WTC11 (cell line): ENCODE measurements around the gene SLC6A8. TPM values are rescaled to one million over a fixed set of nuclear protein-coding genes. Genes with fewer than 3 reads are reported as not detected.

Experiments
- ATAC-seq: fragments of 200-7000 bp; cut with Tn5 transposase; 2 replicates; pipeline ENCODE4 v1.10.0; 2021; ENCODE audit warnings: mild to moderate bottlenecking, moderate library complexity
- CTCF ChIA-PET: fragments of 300-600 bp; sonication (Branson Sonifier 250); formaldehyde crosslinking; loops from one replicate; lab custom pipeline; 2021; ENCODE audit warnings: antibody characterized with exemption; lab: Charles Lee
- POLR2A ChIA-PET: fragments of 350-600 bp; sonication (Branson Sonifier 250); formaldehyde crosslinking; loops from one replicate; lab custom pipeline; 2021; ENCODE audit warnings: antibody characterized with exemption; lab: Charles Lee
- DNase-seq: peaks from one replicate; pipeline ENCODE4 v3.0.0; 2021; ENCODE audit warnings: low spot score
- H3K27ac Mint-ChIP-seq: 2 replicates; pipeline ENCODE4 v1.8.0; 2021; ENCODE audit warnings: mixed read lengths
- H3K27me3 Mint-ChIP-seq: 2 replicates; pipeline ENCODE4 v1.8.0; 2021; ENCODE audit warnings: low read depth, mild to moderate bottlenecking, moderate library complexity, mixed read lengths
- H3K36me3 Mint-ChIP-seq: 2 replicates; pipeline ENCODE4 v1.8.0; 2021; ENCODE audit warnings: mixed read lengths
- H3K4me1 Mint-ChIP-seq: 2 replicates; pipeline ENCODE4 v1.8.0; 2022; ENCODE audit warnings: mixed read lengths
- H3K4me3 Mint-ChIP-seq: 2 replicates; pipeline ENCODE4 v1.8.0; 2021; ENCODE audit warnings: mild to moderate bottlenecking, moderate library complexity, mixed read lengths
- H3K9me3 Mint-ChIP-seq: 2 replicates; pipeline ENCODE4 v1.8.0; 2021; ENCODE audit warnings: mixed read lengths
- ARID4B ChIP-seq: sonication (generic); formaldehyde crosslinking; IDR thresholded peaks from 2 replicates; pipeline ENCODE4 v1.8.0; 2023; ENCODE audit warnings: missing genetic modification reagents, mild to moderate bottlenecking, borderline replicate concordance
- ATF1 ChIP-seq: sonication (generic); formaldehyde crosslinking; IDR thresholded peaks from 2 replicates; pipeline ENCODE4 v1.8.1; 2023; ENCODE audit warnings: mild to moderate bottlenecking, moderate library complexity, missing genetic modification reagents
- CREM ChIP-seq: sonication (generic); formaldehyde crosslinking; IDR thresholded peaks from 2 replicates; pipeline ENCODE4 v1.8.1; 2022; ENCODE audit warnings: mild to moderate bottlenecking, missing genetic modification reagents, moderate library complexity
- ERG ChIP-seq: fragments of 250-450 bp; sonication (Bioruptor Pico); IDR thresholded peaks from 2 replicates; pipeline ENCODE4 v1.8.0; 2021; ENCODE audit warnings: mild to moderate bottlenecking
- GTF2I ChIP-seq: fragments of 250-450 bp; sonication (Bioruptor Pico); conservative IDR thresholded peaks from 2 replicates; pipeline ENCODE4 v1.4.0; 2021; ENCODE audit warnings: mild to moderate bottlenecking
- RELA ChIP-seq: sonication (generic); formaldehyde crosslinking; IDR thresholded peaks from 2 replicates; pipeline ENCODE4 v1.8.1; 2022; ENCODE audit warnings: missing genetic modification reagents, mild to moderate bottlenecking, borderline replicate concordance
- SP1 ChIP-seq: sonication (generic); formaldehyde crosslinking; conservative IDR thresholded peaks from 2 replicates; pipeline ENCODE4 v1.8.1; 2022; ENCODE audit warnings: missing genetic modification reagents
- ZNF281 ChIP-seq: sonication (generic); formaldehyde crosslinking; IDR thresholded peaks from 2 replicates; pipeline ENCODE4 v1.8.0; 2023; ENCODE audit warnings: mild to moderate bottlenecking, missing genetic modification reagents
- ZNF423 ChIP-seq: fragments of 250-450 bp; sonication (Bioruptor Pico); IDR thresholded peaks from 2 replicates; pipeline ENCODE4 v2.1.2; 2022; ENCODE audit warnings: mild to moderate bottlenecking, moderate library complexity
- ZSCAN18 ChIP-seq: fragments of 250-450 bp; sonication (Bioruptor Pico); IDR thresholded peaks from 2 replicates; pipeline ENCODE4 v2.1.2; 2022; ENCODE audit warnings: mild to moderate bottlenecking, moderate library complexity
- total RNA-seq: library from RNA; stranded (reverse); gene quantifications from 3 replicates; pipeline ENCODE4 v1.2.3, GENCODE V29; 2021

The SLC6A8 gene
- total RNA-seq, 1 experiment from 2014 or later: 112 TPM

GRCh38 chrX:153638041-153638371, 49.7 kb upstream of the SLC6A8 start (continued):
- TF ChIP-seq ARID4B (CRISPR knock-in tag) (no peak), SP1 (CRISPR knock-in tag) (no peak)

GRCh38 chrX:153638436-153639176, 49.1 kb upstream of the SLC6A8 start:
- DNase-seq (no peak), ATAC-seq (no peak)
- H3K36me3 Mint-ChIP-seq: no peaks in the 10 kb centered on the region
- no peak overlapping the region for H3K27ac Mint-ChIP-seq
- no peak overlapping the region for H3K4me3 Mint-ChIP-seq
- ChIA-PET CTCF (interaction anchor here (3.1 kb wide), 1 partner anchor 9 kb away, joined by 106 read pairs; the partner anchor contains the start of gene DUSP9), POLR2A (no interaction called here)
- H3K4me1 Mint-ChIP-seq: peaks cover 10% of the 10 kb centered on the region
- H3K27me3 Mint-ChIP-seq: peaks cover 29% of the 10 kb centered on the region
- no peak for TF ChIP-seq GTF2I
- no peak for TF ChIP-seq ERG (CRISPR knock-in tag)
- no peak for TF ChIP-seq ZNF281
- no peak for TF ChIP-seq ZSCAN18 (CRISPR knock-in tag)
- no peak for TF ChIP-seq ATF1
- no peak for TF ChIP-seq CREM (CRISPR knock-in tag)
- no peak for TF ChIP-seq RELA (CRISPR knock-in tag)
- no peaks in the 10 kb centered on the region for H3K9me3 Mint-ChIP-seq

- ATAC-seq: no peak
- DNase-seq: no peak
- Mint-ChIP-seq H3K4me1 (peaks cover 10% of the 10 kb centered on the region), H3K27ac (no peak overlapping the region), H3K27me3 (peaks cover 35% of the 10 kb centered on the region), H3K9me3 (no peaks in the 10 kb centered on the region), H3K4me3 (no peak overlapping the region), H3K36me3 (no peaks in the 10 kb centered on the region)
- POLR2A ChIA-PET: no interaction called here
- CTCF ChIA-PET: interaction anchor here (1.2 to 2.4 kb wide), 4 partner anchors 10 to 29 kb away, joined by 3 to 13 read pairs (median 9); no protein-coding TSS in a partner anchor
- TF ChIP-seq ZNF423 (CRISPR knock-in tag) (no peak), GTF2I (no peak)
- TF ChIP-seq, all 79 proteins: peak for 0
Measured at GRCh38 chrX:153639177-153640044, 48.3 kb upstream of the SLC6A8 start.
